ENCODE data around the gene HOMEZ. TPM values are rescaled to one million over a fixed set of nuclear protein-coding genes. Genes with fewer than 3 reads are reported as not detected.

The HOMEZ gene
- total and polyA plus RNA-seq, 2 experiments from 2014 or later, result 5.3 to 7.9 TPM

GRCh38 chr14:23227566-23227965, 58.4 kb downstream of the HOMEZ start:
- no peak for ATAC-seq

More at GRCh38 chr14:23227566-23227965, 58.4 kb downstream of the HOMEZ start:
- Mint-ChIP-seq H3K9me3 (peaks cover 31% of the 10 kb centered on the region), H3K27me3 (ENCODE audit: insufficient read depth, low read depth, poor library complexity) (peaks cover 4% of the 10 kb centered on the region), H3K4me1 (no peaks in the 10 kb centered on the region), H3K27ac (no peak overlapping the region), H3K36me3 (ENCODE audit: low read depth) (peaks cover 11% of the 10 kb centered on the region; the same call in 2 of the 3 replicates), H3K4me3 (no peak overlapping the region)
- Histone ChIP-seq H3K4me2 (no peak overlapping the region), H3K27me3 (ENCODE audit: insufficient read depth) (no peaks in the 10 kb centered on the region), H3K4me3 (no peak overlapping the region), H3K79me2 (replicated peaks; ENCODE audit: insufficient read depth) (no peaks in the 10 kb centered on the region), H3K4me1 (ENCODE audit: insufficient read depth) (no peaks in the 10 kb centered on the region), H3K36me3 (ENCODE audit: insufficient read depth) (no peaks in the 10 kb centered on the region), H3F3A (replicated peaks; ENCODE audit: low read depth) (no peaks in the 10 kb centered on the region), H3K27ac (ENCODE audit: low read depth) (no peak overlapping the region), H4K20me1 (replicated peaks; ENCODE audit: insufficient read depth) (no peaks in the 10 kb centered on the region), H2AFZ (no peak overlapping the region), H3K9me2 (ENCODE audit: insufficient read depth) (no peaks in the 10 kb centered on the region)
- no peak for DNase-seq (ENCODE audit: low spot score)
- TF ChIP-seq JUNB (IDR thresholded peaks at IDR 0.05; ENCODE audit: unreplicated experiment) (no peak), CTCF (conservative IDR thresholded peaks at IDR 0.05; ENCODE audit: low read depth in 2 of 2) (no peak), NANOG (IDR thresholded peaks at IDR 0.05; ENCODE audit: borderline replicate concordance) (no peak), POLR2AphosphoS5 (IDR thresholded peaks at IDR 0.05; ENCODE audit: low read depth) (no peak), EZH2 (IDR thresholded peaks at IDR 0.05; ENCODE audit: low read depth, unreplicated experiment) (no peak), ZNF331 (CRISPR knock-in tag; IDR thresholded peaks at IDR 0.05; ENCODE audit: low read depth) (no peak), STAT1 (IDR thresholded peaks at IDR 0.05; ENCODE audit: unreplicated experiment) (no peak), EZH2phosphoT487 (IDR thresholded peaks at IDR 0.05; ENCODE audit: unreplicated experiment) (no peak), CREB1 (CRISPR knock-in tag; IDR thresholded peaks at IDR 0.05; ENCODE audit: low read depth) (no peak), ZNF114 (CRISPR knock-in tag; IDR thresholded peaks at IDR 0.05) (no peak), REST (IDR thresholded peaks at IDR 0.05; ENCODE audit: unreplicated experiment) (no peak), ETS1 (IDR thresholded peaks at IDR 0.05) (no peak), ZNF462 (CRISPR knock-in tag; IDR thresholded peaks at IDR 0.05) (no peak)
